ENCODE results near the gene ARIH1.

The ARIH1 gene

DNA sequence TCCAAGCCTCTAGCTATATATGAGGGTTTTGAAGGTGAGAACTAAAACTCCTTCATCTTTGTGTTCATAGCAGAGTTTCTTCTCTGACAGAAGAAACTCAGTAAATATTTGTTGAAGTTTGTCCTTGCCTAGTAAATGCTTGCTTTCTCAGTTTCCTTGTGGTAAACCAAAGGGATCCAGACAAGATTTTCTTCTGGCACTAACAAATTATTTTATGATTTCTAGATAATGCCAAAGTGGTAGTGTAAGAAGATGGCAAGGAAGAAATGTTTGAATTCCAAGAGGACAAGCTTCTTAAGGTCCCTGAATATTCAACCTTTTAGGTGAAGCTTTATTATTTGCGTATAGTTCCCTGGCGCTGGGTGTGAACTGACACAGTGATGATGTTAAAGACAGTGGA is 14.4 kb downstream of the ARIH1 start:
- DNase-seq = no peak

DNA sequence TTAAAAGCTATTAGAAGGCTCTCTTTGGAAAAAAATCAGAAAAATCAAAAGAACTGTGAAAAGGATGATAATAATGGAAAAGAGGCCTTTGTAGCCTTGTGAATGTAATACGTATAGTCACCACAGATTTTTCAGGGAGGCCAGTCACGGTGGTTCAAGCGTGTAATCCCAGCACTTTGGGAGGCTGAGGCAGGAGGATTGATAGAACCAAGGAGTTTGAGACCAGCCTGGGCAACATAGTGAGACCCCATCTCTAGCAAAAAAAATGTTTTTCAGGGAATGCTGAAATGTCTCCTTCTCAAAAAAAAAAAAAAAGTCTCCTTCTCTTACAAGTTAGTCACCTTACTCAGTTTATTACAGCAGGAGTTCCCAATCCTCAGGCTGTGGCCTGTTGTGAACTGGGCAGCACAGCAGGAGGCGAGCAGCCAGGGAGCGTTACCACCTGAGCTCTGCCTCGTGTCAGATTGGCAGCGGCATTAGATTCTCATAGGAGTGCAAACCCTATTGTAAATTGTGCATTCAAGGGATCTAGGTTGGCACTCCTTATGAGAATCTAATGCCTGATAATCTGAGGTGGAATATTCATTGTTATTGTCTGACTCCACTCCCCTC is 15.9 kb downstream of the ARIH1 start:
- DNase-seq = no peak

DNA sequence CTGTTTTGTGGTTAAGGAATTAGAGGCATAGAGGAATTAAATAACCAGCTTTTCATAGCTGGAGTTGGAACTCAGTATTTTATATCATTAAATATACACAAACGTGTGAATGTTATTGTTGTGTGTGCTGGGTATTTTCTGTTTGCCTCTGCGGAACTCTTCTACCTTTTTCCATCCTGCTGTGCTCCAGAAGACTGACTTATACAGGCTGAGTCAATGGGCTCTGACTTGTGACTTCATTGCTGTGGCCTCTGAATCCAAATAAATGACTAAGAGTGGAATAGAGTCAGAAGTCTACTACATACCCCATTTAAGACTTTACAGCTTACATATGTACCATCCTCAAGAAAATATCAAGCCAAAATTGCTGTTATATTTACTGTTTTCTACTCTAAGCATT is 17.6 kb downstream of the ARIH1 start:
- DNase-seq = no peak

GRCh38 chr15:72492733-72493132 is 18.6 kb downstream of the ARIH1 start:
- DNase-seq = no peak

GRCh38 chr15:72493220-72493619 is 19.1 kb downstream of the ARIH1 start:
- DNase-seq = no peak

DNA sequence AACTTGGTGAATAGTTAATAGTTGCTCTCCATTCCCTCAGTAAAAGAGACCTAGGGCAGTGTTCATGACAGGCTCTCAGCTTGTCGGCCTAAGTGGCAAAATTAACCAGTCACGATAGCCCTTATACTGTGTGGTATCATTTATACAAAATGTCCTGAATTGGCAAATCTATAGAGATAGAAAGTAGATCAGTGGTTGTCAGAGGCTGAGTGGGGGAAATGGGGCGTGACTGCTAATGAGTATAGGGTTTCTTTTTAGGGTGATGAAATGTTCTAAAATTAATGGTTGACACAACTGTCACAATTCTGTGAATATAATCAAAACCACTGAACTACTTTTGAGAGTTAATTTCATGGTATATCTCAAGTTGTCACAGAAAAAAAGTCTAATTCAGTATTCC is 20.9 kb downstream of the ARIH1 start:
- DNase-seq = no peak

DNA sequence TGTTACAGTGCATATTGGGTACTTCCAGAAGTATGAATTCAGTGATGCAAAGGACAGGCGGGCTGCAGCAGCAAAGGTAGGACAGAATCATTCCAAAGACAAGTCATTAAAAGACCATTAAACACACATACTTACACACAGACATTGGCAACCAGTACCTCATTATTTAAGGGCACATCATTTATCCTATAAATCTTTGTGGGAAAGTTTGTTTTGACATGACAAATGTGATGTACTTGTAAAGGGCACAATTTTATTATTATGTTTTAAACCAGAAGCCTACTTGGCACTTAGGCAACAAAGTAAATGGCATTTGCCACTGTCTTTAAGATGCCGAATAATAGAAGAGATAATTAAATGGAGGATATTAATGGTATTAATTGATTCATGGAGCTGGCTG is 22.7 kb downstream of the ARIH1 start:
- no peak for DNase-seq

DNA sequence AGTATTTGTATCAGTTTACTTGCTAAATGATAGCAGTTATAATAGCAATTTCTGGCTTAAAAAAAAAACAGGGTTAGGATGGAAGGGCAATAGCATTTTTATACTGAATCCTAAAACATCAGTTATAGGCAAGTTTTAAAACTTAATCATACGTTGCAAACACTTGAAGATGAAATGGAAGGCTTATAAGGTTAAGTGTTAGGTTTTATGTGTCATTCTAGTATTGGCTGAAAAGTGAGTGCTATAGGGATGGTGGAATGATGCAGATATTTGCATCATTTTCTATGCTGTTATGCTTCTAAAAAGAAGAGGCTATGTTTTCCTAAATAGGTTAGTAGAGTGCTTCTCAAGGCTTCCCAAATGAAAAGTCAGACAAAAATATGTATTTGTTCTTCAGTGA is 23.3 kb downstream of the ARIH1 start:
- DNase-seq = no peak

DNA sequence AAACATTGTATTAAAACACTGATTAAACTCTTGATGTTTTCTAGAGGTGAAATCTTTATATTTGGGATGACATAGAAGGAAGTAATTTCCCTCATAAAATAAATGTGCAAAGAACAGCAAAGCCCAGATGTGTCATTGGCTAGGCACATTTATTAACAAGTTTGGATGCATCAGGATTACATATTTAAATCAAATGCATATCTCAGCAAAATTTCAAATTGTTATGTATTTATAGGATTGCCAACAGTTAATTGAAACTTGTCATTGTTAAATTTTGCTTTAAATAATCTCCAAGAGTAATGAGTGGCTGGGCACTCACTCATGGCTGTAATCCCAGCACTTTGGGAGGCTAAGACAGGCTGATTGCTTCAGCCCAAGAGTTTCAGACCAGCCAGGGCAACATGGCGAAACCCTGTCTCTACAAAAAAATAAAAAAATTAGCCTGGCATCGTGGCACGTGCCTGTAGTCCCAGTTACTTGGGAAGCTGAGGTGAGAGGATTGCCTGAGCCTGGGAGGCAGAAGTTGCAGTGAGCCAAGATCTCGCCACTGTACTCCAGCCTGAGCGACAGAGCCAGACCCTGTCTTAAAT is 28.2 kb downstream of the ARIH1 start:
- no peak for DNase-seq

DNA sequence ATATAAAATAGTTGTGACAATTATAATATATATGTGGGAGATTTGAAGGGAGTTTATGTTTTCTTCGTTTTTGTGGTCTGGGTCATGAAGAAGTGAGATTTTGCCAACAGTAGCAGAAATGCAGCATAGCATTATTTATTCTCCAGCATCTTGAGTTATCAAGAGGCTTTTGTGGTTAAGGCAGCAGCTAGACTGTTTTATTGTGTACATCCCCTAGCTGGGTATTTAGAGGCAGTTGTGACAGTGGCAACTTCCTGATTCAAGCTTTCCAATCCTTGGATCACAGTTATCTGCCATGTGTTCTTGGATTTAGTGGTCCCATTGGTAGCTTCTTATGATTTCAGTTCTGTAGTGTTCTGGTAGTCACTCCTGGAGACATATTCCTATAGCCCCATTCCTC is 29.0 kb downstream of the ARIH1 start:
- DNase-seq = no peak

GRCh38 chr15:72507402-72508092 is 33.4 kb downstream of the ARIH1 start:
- no peak for DNase-seq

DNA sequence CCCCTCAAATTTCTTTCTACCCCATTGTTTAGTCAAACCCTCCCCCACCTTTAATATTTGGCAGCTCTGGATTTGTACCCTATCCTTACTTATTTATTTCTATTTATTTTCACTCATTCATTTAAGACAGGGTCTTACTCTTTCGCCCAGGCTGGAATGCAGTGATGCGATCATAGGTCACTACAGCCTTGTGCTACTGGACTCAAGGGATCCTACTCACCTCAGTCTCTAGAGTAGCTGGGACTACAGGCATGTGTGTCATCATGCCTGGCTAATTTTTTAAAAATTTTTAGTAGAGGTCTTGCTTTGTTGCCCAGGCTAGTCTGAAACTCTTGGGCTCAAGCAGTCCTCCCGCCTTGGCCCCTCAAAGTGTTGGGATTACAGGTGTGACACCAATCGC is 35.4 kb downstream of the ARIH1 start:
- DNase-seq = no peak

DNA sequence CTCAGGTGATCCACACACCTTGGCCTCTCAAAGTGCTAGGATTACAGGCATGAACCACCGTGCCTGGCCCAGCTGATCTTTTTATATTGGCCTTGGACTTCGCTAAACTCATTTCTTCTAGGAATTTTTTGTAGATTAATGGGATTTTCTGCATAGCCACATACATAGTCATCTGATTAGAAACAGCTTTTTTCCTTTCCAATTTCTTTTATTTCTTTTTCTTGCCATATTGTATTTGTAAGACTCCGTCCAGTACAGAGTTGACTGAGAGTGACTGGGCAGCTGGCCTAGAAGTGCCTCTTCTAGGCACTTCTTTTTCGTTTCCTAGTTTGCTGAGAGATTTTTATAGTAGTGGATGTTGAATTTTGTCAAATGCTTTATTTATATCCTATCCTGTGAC is 37.4 kb downstream of the ARIH1 start:
- DNase-seq = no peak

- DNase-seq = no peak
These were observed 41.7 kb downstream of the ARIH1 start for GRCh38 chr15:72515591-72516389.

DNA sequence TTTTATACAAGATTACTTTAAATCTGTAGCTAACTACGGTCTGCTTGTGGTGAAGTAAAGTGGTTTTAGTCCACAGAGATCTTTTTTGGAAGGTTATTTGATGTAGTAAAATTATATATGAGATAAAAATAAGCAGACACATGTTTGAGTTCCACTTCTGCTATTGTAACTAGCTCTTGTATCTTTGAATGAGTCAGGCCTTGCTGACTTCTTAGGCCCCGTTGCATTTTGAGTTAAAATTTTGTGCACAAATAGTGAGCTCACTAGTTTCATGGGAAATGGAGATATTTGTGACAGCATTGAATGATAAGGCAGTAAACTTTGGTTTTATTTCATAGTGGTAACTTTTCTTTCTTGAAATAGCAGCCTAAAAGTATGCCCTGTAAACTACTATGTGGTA is 42.6 kb downstream of the ARIH1 start:
- no peak for DNase-seq

DNA sequence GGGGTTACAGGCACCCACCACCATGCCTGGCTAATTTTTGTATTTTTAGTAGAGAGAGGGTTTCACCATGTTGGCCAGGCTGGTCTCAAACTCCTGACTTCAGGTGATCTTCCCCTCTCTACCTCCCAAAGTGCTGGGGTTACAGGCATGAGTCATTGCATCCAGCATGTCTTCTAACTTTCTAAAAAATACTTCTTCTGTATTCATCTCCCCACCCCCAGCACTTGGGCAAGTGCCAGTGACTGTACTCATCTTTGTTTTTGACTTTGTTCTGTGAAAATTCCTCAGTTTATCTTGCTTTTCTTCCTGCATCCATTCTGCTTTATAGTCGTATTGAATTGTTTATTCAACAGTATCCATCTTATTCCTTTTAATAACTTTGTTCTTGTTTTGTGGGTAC is 47.6 kb downstream of the ARIH1 start:
- DNase-seq = no peak

DNA sequence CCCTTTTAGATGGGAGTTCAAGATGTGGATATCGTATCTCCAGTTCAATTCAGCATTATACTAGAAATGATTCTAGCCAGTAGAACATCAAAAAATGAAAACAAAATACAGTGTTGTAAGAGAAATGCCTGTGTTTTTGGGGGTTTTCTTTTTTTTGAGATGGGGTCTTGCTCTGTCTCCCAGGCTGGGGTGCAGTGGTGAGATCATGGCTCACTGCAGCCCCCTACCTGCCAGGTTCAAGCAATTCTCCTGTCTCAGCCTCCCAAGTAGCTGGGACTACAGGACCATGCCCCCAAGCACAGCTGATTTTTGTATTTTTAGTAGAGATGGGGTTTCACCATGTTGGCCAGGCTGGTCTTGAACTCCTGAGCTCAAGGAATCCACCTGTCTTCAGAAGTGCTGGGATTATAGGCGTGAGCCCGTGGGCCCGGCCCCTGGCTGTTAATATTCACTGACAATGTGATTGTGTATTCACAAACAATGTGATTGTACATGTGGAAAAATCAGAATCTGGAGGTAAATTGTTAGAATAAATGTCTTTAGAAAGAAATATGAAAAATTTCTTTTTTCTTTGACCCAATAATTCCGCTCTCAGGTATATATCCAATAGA is 59.0 kb downstream of the ARIH1 start:
- no peak for DNase-seq

DNA sequence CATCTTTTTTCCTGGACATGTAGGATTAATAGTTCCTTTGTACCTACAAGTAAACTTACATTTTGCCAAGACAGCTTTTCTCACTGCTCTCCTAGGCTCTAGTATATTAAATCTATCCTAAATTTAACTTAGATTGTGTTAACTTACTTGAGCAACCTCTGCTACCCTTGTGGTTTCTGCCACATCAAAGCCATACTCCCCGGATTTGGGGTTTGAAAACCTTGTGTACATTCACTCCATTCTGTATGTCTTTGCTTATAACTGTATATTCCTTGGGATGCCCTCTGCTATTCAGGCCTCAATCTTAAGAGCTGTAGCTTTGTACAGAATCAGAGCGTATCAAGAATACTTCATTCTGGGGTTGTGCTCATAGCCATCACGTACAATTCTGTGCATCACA is 60.4 kb downstream of the ARIH1 start:
- DNase-seq = no peak

DNA sequence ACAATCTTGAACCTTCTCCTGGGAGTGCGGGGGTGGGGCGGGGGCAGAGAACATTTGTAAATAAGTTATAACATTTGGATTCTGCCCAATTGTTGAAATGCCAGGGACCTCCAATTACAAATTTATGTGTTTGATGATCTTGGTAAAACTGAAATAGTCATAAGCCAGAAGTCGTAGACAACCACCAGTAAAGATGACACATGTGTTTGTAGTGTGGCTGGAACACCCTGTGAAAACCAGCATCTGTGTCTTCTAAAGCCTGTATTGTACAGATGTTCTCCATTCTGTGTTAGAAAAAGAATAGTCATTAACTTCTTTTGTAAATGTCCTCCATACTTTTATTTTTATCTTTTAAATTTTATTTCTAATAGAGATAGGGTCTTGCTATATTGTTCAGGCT is 61.8 kb downstream of the ARIH1 start:
- no peak for DNase-seq

- no peak for DNase-seq
These were observed 62.4 kb downstream of the ARIH1 start for GRCh38 chr15:72536506-72536905.

GRCh38 chr15:72538931-72539330 is 64.8 kb downstream of the ARIH1 start:
- DNase-seq = no peak

DNA sequence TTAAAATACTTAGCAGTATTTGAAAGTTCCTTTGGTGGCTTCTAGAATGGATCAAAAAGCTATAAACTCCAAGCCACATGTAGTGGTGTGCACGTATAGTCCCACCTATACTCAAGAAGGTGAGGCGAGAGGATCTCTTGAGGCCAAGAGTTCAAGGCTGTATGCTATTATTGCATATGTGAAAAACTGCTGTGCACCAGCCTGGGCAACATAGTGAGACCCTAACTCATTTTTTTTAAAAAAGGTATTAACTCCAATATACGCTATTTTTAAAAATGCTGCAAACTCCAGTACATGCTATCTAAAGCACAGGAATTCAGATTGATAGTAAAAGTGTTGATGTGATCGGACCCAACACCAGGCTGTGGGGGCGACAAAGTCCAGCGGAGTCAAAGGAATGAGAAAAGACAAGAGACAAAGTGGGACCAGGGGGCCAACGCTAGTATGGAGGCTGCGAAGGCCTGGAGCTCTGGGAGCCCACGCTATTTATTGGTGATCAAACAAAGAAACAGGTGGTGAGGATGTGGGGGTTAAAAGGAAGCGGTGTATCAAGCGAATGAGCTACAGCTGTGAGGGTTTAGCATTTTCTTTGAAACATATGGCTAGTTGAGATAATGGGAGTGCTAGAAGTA is 66.6 kb downstream of the ARIH1 start:
- DNase-seq = no peak

GRCh38 chr15:72541674-72542073 is 67.5 kb downstream of the ARIH1 start:
- DNase-seq = no peak
